Urinary bladder (tissue), 4 donors: ENCODE data around the gene ATP6V1C2. TPM values are rescaled to one million over a fixed set of nuclear protein-coding genes. Genes with fewer than 3 reads are reported as not detected.
"Not testable (repeated sequence)": the region's sequence is repeated elsewhere in the genome, so short reads cannot be mapped to it uniquely, and the experiment has no call there.

Source experiments
- DNase-seq: peaks from one replicate; pipeline ENCODE4 v3.0.0-alpha.2; 2015; ENCODE audit errors: extremely low spot score
- H3K27ac ChIP-seq: one replicate; pipeline ENCODE4 v1.5.1; 2013; ENCODE audit warnings: low read depth, mild to moderate bottlenecking, moderate library complexity
- H3K36me3 ChIP-seq: one replicate; pipeline ENCODE4 v1.6.1; 2013; ENCODE audit warnings: mild to moderate bottlenecking, moderate library complexity; ENCODE audit not compliant: insufficient read depth
- H3K4me1 ChIP-seq: one replicate; pipeline ENCODE4 v1.6.1; 2013; ENCODE audit warnings: mild to moderate bottlenecking, moderate library complexity; ENCODE audit not compliant: insufficient read depth
- H3K4me3 ChIP-seq: one replicate; pipeline ENCODE4 v1.5.1; 2013; ENCODE audit warnings: low read depth, low read length
- WGBS: extraction: QIAGEN DNeasy Blood & Tissue Kit; methylation state at CpG from one replicate; pipeline ENCODE4 v1.1.7; 2013; 5-methylcytosine and 5-hydroxymethylcytosine counted together
- polyA plus RNA-seq: library from polyadenylated mRNA; stranded (reverse); fragments of 200-250 nt; gene quantifications from one replicate; pipeline ENCODE4 v1.2.3, GENCODE V29; 2013
- total RNA-seq: library from RNA; depleted of rRNA; stranded (reverse); fragments of >200 nt; gene quantifications from one replicate; pipeline ENCODE4 v1.2.3, GENCODE V29; 2014
- donor health status: healthy with polysubstance abuse.
- donor health status: healthy.

ATP6V1C2 gene
- total and polyA plus RNA-seq, 2 donors, result 0.21 to 0.56 TPM

DNA sequence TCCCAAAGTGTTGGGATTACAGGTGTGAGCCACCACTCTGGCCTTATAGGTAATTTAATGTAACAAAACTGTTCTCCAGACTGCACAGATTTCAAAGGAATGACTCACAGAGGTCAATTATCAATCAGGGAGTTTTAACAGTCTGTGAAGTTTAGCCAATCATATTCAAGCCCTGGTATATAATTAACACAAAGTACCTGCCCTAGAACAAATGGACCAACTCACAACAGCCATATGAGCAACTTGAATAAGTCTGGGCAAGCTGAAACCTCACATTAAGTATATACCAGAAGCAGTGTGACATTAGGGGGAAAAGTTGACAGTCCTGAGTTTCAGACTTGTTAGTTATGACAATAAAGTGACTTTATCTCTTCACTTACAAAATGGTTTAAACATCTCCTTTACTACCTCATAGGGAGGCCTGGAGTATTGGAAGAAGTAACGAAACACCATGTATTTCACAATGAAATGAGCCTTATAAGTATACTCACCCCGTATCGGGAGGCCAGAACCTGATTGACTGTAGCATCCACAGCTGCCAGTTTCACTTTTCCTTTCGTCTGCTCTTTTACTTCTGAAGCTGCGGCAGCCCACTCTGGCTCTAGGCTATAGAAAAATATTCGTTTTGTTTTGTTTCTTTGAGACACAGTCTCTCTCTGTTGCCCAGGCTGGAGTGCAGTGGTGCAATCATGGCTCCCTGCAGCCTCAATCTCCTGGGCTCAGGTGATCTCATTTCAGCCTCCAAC lies 69.0 kb downstream of the ATP6V1C2 start:
- Histone ChIP-seq H3K4me3 (no peak overlapping the region), H3K4me1 (no peaks in the 10 kb centered on the region), H3K27ac (no peak overlapping the region), H3K36me3 (peaks cover 7% of the 10 kb centered on the region)
- DNase-seq, result no peak
- WGBS, result 90% methylated on average over 6 of the region's 6 CpGs

- no peak overlapping the region for H3K27ac ChIP-seq
- no peaks in the 10 kb centered on the region for H3K4me1 ChIP-seq
- WGBS, result 33% methylated on average over 2 of the region's 2 CpGs
- H3K4me3 ChIP-seq, result no peak overlapping the region
- no peak for DNase-seq
- peaks cover 6% of the 10 kb centered on the region for H3K36me3 ChIP-seq
These were observed 70.7 kb downstream of the ATP6V1C2 start for GRCh38 chr2:10792001-10792634.

GRCh38 chr2:10792660-10793400 lies 71.4 kb downstream of the ATP6V1C2 start:
- DNase-seq, result no peak
- H3K4me3 ChIP-seq, result no peak overlapping the region
- H3K27ac ChIP-seq, result no peak overlapping the region
- H3K36me3 ChIP-seq, result peaks cover 6% of the 10 kb centered on the region
- H3K4me1 ChIP-seq, result no peaks in the 10 kb centered on the region
- 83% methylated on average over 17 of the region's 17 CpGs for WGBS

GRCh38 chr2:10793816-10794215 lies 72.4 kb downstream of the ATP6V1C2 start:
- H3K36me3 ChIP-seq, result peaks cover 6% of the 10 kb centered on the region

GRCh38 chr2:10794876-10795275 lies 73.4 kb downstream of the ATP6V1C2 start:
- no peak overlapping the region for H3K27ac ChIP-seq
- H3K4me3 ChIP-seq, result no peak overlapping the region
- H3K36me3 ChIP-seq, result peaks cover 6% of the 10 kb centered on the region
- WGBS, result 40% methylated on average over 5 of the region's 5 CpGs
- H3K4me1 ChIP-seq, result no peaks in the 10 kb centered on the region
- DNase-seq, result no peak

More at GRCh38 chr2:10793816-10794215, 72.4 kb downstream of the ATP6V1C2 start:
- 40% methylated on average over 1 of the region's 1 CpG for WGBS
- no peak overlapping the region for H3K27ac ChIP-seq
- H3K4me3 ChIP-seq, result no peak overlapping the region
- no peak for DNase-seq
- H3K4me1 ChIP-seq, result no peaks in the 10 kb centered on the region

DNA sequence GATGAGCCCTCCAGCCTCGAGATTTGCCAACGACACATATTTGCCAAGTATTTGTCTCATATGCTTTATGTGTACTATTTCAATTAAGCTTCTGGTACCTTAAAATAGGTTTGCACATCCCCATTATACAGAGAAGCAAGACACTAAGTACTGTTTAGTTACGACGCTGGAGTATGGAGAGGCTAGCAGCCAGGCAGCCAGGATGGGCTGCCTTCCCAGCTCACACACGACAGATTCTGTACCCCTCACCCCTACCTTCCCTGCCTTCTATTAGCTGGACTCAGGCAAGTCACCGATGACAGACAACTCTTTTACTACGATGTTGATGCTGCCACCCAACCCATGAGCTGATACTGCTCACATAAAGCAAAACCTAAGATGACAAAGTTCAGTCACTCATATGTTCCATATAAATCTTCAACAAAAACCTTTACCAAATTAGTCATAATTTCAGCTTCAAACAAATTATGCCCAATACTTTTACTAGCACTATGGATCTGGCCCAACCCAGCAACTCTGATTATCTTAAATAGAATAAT lies 74.1 kb downstream of the ATP6V1C2 start:
- peaks cover 6% of the 10 kb centered on the region for H3K36me3 ChIP-seq
- H3K27ac ChIP-seq, result no peak overlapping the region
- DNase-seq, result no peak
- WGBS, result 55% methylated on average over 7 of the region's 7 CpGs
- H3K4me1 ChIP-seq, result no peaks in the 10 kb centered on the region
- H3K4me3 ChIP-seq, result no peak overlapping the region

- no peak for DNase-seq
- no peak overlapping the region for H3K4me3 ChIP-seq
- 95% methylated on average over 2 of the region's 2 CpGs for WGBS
- no peak overlapping the region for H3K27ac ChIP-seq
- peaks cover 8% of the 10 kb centered on the region for H3K36me3 ChIP-seq
- no peaks in the 10 kb centered on the region for H3K4me1 ChIP-seq
These were observed 75.3 kb downstream of the ATP6V1C2 start for GRCh38 chr2:10796703-10797102.

DNA sequence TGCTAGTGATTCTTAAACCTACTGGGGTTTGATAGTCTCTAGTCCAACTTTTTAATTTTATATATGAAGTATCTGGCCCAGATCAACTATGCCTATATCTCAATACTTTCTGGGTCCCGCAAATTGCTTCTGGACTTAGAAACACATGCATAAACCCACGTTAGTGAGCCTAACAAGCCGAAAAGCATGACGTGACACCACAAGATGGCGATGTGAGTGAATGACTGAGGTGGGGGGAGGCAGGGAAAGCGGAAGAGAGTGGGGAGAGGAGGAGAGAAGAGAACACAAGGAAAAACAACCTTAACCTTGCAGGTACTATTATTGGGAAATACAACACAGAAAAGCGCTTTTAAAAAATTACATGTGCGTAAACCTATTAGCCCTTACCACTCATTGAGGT lies 77.4 kb downstream of the ATP6V1C2 start:
- DNase-seq, result no peak
- Histone ChIP-seq H3K36me3 (peaks cover 4% of the 10 kb centered on the region), H3K27ac (no peak overlapping the region), H3K4me1 (no peaks in the 10 kb centered on the region), H3K4me3 (no peak overlapping the region)
- 83% methylated on average over 8 of the region's 8 CpGs for WGBS

GRCh38 chr2:10800163-10800562 lies 78.7 kb downstream of the ATP6V1C2 start:
- no peaks in the 10 kb centered on the region for H3K4me1 ChIP-seq
- peaks cover 4% of the 10 kb centered on the region for H3K36me3 ChIP-seq
- H3K27ac ChIP-seq, result no peak overlapping the region
- WGBS, result 95% methylated on average over 4 of the region's 4 CpGs
- H3K4me3 ChIP-seq, result no peak overlapping the region
- DNase-seq, result no peak

DNA sequence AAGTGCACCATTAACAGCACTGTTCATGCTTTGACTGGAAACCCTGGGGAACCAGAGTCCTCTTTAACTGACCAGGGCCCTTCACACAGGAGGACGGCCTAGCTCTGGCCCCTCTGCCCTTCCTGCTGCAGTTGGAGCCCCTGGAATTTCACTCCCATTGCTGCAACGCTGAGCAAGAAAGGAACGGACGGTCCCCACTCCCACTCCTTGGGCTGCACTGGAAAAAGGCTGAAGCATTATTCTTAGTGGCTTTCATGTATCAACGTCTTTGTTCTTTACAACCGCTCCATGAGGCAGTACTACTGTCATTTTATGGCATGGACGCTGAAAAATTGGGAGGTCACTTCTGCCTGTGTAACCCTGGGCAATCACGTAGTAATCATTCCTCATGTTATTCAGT lies 81.2 kb downstream of the ATP6V1C2 start:
- 78% methylated on average over 8 of the region's 8 CpGs for whole genome bisulfite sequencing
- H3K36me3 ChIP-seq, result peaks cover 2% of the 10 kb centered on the region
- DNase-seq, result no peak
- H3K4me3 ChIP-seq, result no peak overlapping the region
- H3K27ac ChIP-seq, result no peak overlapping the region
- H3K4me1 ChIP-seq, result no peaks in the 10 kb centered on the region

- not testable (repeated sequence) for DNase-seq, H3K27ac ChIP-seq, H3K36me3 ChIP-seq, H3K4me1 ChIP-seq, H3K4me3 ChIP-seq
- 97% methylated on average over 6 of the region's 6 CpGs for WGBS
These were observed 84.6 kb downstream of the ATP6V1C2 start for GRCh38 chr2:10805990-10806389.

GRCh38 chr2:10806543-10806942 lies 85.1 kb downstream of the ATP6V1C2 start:
- no peaks in the 10 kb centered on the region for H3K4me1 ChIP-seq
- no peaks in the 10 kb centered on the region for H3K36me3 ChIP-seq
- H3K27ac ChIP-seq, result no peak overlapping the region
- no peak overlapping the region for H3K4me3 ChIP-seq
- DNase-seq, result no peak
- 68% methylated on average over 3 of the region's 3 CpGs for WGBS

DNA sequence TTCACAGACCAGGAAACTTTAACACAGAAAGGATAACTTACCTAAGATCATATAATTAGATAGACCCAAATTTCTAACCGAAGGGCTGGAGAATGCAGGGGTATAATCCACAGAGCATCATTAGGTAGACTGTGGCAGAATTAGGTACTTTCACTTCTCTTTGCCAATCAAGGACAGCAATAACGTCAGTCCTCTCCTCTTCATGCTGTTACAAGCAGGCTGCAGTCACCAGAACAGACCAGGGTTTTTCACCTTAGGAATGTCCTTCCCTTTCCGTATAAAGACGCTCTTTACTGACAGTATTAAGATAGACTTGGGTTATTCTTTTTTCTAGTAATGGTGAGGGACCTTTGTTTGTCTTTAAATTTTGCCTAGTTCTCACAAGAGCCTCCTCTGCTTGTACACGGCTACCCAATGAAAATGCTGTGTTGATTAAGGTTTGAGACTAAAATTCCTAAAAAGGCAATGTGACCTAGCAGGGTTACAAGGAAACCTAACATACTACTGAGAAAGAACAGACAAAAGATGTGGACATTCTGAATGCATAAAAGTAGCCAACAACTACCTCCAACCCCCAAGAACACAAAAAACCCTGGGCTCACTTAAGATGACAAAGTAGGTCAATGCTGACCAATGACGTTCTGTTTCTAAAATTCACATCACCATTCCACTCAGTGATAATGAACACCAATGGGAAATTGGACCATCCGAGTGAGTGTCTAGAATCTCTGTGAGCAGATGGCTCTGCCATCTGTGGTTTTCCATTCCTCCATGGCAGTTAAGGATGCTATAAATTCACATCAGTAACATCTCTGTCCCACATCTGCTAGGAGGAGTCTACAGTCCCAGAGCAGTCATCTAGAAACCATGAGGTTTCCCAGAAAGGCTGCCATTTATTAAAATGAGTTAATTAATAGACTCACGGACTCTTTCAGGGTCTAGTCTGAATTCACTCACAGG lies 89.1 kb downstream of the ATP6V1C2 start:
- Histone ChIP-seq H3K36me3 (no peaks in the 10 kb centered on the region), H3K27ac (no peak overlapping the region), H3K4me1 (no peaks in the 10 kb centered on the region), H3K4me3 (no peak overlapping the region)
- DNase-seq, result no peak
- 37% methylated on average over 8 of the region's 8 CpGs for WGBS
